H4 (cell line): ENCODE data around the gene KIAA1755. TPM values are rescaled to one million over a fixed set of nuclear protein-coding genes. Genes with fewer than 3 reads are reported as not detected.
"Not testable (repeated sequence)": the region's sequence is repeated elsewhere in the genome, so short reads cannot be mapped to it uniquely, and the experiment has no call there.

Experiments
- DNase-seq: peaks from one replicate; pipeline ENCODE4 v3.0.0-alpha.2; 2015; ENCODE audit warnings: low spot score
- total RNA-seq: library from RNA; depleted of rRNA; stranded (reverse); fragments of >200 nt; shearing (Covaris generic); gene quantifications from 2 replicates; pipeline ENCODE4 v1.2.3, GENCODE V29; 2014

KIAA1755 gene
- total RNA-seq, 1 experiment from 2014 or later = not detected

DNA sequence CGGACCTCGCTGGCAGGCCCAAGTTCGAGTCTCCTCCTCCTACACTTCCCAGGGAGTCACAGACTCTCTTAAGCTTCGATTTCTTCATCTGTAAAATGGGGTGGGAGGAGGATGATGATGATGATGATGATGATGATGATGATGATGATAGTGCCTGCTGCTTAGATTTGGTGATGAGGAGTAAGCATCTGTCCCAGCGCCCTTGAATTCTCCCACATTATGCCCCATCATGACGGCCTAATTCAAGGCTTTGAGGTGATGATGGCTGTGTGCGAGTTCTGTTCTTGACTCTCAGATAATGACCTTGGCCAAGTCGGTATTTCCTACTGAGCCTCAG, 487 bp upstream of the KIAA1755 start:
- DNase-seq = no peak

- no peak for DNase-seq
Observed at GRCh38 chr20:38260025-38260377, 534 bp downstream of the KIAA1755 start.

DNA sequence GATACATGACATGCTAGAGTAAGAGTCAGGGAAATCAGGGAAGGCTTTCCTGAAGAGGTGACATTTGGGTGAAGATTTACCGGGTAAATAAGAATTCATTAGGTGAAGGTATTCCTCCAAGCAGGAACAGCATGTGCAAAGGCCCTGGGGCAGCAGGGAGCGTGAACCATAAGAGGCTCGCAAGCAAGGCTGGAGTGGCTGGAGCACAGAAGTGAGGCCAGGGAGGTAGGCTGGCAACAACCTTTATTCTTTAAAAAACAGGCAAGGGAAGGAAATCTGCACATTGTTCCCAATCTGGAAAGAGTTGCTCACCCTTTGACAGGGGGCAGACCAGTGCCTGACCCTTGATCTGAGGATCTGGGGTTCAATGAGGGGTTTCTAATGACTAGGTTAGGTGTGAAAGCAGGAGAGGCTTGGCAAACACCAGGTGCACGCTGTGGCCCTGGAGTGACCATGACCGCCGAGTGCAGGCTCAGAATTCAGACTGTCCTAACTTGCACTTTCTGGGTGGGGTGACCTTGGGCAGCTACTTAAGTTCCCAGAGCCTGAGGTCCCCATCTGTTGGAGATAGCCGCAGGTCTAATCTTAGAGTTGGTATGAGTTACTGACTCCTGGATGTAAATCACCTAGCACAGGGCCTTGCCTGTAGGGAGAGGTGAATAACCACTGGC, 1.9 kb downstream of the KIAA1755 start:
- DNase-seq = no peak

DNA sequence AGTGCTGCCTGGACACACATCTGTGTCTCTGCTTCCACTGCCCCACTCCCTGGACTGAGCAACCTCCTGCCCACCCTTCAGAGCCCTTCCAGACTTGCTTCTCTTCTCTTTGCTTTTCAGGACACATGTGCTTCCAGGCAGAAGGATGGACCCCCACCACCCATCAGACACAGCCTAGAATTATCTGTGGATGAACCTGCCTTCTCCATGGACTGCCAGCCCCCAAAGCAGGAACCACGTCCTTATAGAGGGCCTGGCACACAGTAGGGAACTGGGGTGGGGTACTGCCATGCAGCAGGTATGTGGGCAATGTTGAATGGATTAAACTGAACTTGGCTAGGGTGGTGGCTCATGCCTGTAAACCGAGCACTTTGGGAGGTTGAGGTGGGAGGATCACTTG, 3.6 kb downstream of the KIAA1755 start:
- DNase-seq = no peak

- no peak for DNase-seq
Observed at GRCh38 chr20:38256021-38256420, 4.5 kb downstream of the KIAA1755 start.

- DNase-seq = no peak
Observed at GRCh38 chr20:38255393-38255792, 5.1 kb downstream of the KIAA1755 start.

DNA sequence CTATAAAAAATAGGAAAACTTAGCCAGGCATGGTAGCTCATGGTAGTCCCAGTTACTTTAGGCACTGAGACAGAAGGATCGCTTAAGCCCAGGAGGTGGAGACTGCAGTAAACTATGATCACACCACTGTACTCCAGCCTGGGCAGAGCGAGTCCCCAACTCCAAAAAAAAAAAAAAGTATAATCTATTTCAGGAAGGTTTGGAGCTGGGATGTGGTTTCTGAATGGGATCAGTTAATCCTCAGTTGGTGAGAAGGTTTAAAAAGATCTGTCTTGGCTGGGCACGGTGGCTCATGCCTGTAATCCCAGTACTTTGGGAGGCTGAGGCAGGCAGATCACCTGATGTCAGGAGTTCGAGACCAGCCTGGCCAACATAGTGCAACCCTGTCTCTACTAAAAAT, 5.9 kb downstream of the KIAA1755 start:
- not testable (repeated sequence) for DNase-seq

GRCh38 chr20:38253571-38253970, 7.0 kb downstream of the KIAA1755 start:
- DNase-seq = no peak

DNA sequence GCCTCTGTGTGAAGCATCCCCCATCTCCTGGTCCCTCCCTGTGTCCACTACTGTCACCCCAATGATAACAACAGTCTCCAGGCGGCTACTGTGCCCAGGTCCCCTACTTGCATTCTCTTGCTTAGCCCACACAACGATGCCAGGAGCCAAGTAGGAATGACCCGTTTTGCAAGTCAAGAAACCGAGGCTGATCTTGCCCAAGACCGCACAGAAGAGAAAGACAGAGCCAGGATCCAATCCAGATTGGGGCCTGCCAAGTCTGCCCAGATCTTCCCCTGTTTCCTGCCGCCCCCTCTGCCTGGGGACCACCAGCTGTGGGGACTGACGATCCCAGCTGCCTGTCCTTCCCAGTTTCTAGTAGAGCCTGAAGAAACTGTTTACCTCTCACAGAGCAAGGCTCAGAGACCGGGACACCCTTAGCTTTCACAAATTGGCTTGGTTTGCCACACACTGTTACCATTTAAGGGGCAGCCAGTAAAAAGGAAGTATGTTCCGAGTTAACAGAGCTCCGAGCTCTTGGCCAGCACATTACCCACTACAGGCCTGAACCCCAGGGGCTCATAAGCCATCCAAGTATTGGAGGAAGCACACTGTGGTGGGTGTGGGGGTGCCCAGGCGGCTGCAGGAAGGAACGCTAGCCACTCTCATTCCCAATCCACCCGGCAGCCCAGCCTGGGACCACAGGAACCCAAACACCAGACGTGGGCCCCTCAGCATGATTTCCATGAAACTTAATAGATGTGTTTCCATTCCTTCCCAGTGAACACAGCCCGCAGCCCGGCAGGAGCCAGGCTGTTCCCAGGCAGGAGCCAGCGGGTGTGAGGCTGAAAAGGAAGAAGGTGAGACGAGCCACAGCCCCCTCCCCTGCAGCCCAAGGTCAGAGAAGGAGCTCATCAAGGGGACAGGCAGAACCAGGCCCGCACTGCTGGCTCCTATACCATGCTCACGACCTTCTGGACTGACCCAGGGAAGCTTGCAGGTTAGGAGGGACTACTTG, 7.9 kb downstream of the KIAA1755 start:
- no peak for DNase-seq

GRCh38 chr20:38251441-38251840, 9.1 kb downstream of the KIAA1755 start:
- DNase-seq = not testable (repeated sequence)

- no peak for DNase-seq
Observed at GRCh38 chr20:38250609-38251008, 9.9 kb downstream of the KIAA1755 start.

DNA sequence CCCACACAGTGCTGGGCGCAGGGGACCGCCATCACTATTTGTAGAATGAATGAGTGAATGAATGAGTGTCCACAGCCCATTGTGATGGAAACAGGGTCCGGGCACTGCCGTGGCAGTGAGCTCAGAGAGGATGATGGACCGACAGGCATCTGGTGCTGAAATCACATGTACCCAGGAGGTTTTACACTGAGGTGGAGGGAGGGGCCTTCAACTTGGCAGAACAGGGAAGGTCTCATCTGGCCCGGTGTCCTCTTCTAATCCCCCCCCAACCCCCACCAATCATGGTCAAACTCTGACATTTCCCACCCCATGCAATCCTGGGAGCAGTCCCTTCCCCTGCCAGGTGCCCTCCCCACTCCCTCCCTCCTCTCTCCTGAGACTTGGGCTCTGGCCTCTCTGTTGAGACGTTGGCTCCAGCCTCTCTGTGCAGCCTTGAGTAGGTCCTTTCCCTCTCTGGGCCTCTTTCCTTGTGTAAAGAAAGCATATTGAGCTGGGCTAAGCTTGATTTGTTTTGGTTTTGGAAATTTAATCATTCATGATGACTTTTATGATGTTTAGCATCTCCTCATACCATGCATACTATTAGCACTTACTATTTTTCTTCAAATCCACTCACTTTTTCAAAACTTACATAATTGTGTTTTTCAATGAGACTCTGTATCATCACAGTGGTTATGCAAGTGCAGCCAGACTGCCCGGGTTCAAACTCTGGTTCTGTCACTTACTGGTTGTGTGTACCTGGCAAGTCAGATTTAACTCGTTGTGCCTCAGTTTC, 10.8 kb downstream of the KIAA1755 start:
- DNase-seq = no peak

DNA sequence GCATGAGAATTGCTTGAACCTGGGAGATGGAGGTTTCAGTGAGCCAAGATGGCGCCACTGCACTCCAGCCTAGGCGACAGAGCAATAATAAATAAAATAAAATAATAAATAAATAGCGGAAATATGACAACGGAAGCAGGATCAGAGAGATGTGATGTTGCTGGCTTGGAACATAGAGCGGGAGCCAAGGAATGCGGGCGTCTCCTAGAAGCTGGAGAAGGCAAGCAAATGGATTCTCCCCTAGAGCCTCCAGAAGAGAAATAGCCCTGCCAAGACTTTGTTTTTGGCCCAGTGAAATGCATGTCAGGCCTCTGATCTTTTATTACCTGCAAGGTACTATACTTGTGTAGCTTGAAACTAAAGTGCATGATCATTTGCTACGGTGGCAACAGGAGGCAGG, 12.4 kb downstream of the KIAA1755 start:
- DNase-seq = no peak

- DNase-seq = not testable (repeated sequence)
Observed at GRCh38 chr20:38247725-38248124, 12.8 kb downstream of the KIAA1755 start.

GRCh38 chr20:38247166-38247509, 13.4 kb downstream of the KIAA1755 start:
- DNase-seq = no peak

DNA sequence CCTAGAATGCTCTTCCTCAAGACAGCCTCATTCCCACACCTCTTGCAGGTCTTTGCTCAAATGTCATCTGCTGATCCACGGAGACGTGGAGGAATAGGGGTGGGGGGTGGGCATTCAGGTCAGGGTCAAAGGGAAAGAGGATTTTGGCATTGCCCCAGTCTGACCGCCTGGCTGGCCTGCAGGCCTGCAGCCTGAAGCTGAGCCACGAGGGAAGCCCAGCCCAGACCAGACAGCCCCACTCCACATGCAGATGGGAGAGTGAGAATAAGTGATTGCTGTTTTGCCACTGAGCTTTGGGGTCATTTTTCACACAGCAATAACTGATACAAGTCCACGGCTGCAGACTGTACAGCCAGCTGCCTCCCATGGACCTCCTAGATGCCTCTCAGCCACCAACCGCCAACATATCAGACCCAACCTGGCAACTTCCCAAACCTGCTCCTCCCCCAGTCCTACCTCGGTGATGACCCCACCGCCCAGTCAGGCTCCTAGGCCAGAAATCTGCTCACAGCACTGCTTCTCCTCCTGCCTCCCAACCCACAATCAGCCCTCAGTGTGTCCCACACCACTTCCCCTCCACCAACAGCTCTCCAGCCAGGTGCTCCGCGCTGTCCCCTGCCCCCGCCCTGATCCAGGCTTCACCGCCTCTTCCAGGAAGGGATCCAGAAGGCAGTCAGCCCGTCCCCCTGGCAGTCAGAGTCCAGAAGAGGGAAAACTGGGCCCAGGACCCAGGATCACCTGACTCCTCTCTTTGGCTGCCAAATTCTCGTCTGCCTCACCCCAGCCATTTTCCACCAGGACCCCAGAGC, 14.0 kb downstream of the KIAA1755 start:
- DNase-seq = no peak

DNA sequence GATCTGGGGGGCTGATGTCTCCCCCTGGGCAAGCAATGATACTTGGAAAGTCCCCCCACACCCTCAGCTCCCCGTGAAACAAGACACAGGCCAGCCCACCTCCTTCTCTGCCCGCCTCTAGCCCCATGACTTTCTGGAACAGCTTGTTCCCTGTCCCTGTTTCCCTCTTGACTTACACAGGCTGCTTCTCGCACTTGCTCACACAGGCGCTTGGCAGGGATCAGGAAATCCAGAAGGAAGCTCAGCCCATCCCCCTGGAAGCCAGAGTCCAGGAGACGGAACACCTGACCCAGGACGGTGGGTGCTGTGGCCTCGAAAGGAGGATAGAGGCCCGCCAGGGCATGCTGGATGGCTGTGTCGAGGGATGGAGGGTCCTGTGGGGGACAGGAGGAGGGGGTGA, 14.8 kb downstream of the KIAA1755 start:
- no peak for DNase-seq

GRCh38 chr20:38243709-38244020, 16.9 kb downstream of the KIAA1755 start:
- DNase-seq = no peak

DNA sequence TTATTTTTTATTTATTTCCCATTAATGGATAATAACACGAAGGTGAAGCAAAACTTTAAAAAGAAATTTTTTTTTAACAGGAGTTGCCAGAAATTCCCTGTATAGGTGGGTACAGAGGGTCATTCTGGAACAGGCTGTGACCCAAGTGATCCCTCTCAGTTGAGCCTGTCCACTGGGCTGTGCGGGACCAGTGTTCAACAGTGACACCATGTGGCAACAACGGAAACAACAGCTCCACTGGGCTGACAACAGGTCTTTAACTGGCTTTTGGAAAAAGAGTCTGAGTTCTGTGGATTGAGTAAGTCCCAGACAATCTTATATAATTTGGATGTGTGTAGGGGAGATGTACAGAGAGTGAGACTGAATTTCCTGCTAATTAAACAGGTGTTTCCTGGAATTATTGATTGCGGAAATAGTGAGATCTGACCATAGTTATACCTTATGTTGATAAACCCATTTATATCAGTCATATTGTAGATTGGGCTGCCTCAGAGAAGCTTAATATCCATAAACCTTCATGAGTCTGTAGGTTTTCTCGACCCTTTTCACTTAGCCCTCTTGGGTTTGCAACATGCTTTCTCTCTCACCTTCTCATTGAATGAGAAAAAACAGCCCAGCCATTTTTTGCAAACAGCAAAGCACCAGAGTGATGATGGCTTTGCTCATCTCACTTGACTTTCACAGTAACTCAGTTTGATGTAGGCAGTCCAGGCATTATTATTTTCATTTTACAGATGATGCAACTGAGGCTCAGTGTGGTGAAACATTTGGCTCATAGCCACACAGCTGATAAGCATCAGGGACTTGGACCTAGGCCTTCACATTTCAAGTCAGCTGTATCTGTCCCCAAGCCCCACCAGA, 17.5 kb downstream of the KIAA1755 start:
- no peak for DNase-seq

- no peak for DNase-seq
Observed at GRCh38 chr20:38241201-38241600, 19.3 kb downstream of the KIAA1755 start.

DNA sequence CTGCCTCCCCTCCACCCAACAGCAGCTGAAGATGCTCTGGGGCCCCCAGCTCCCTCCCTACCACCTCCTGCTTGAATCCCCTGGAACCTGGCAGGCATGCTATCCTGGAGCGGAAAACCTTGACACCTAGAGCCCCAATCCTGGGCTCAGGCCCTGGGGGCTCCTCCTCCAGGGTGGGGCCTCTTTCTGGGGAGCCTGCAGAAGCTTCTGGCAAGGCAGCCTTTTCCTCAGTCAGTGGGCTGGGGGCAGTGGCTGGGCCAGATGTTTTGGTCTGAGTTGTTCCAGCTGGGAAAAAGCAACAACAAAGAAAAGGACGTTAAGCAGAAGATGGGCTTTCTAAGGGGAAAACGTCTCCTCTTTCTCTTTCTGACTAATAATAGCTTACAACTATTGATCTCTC, 21.1 kb downstream of the KIAA1755 start:
- no peak for DNase-seq
